Measurements from ENCODE around the gene LRP1. TPM values are rescaled to one million over a fixed set of nuclear protein-coding genes. Genes with fewer than 3 reads are reported as not detected.

Gene LRP1
- total and polyA plus RNA-seq, 8 donors = 12.2 to 89.4 (median 24.1) TPM

DNA sequence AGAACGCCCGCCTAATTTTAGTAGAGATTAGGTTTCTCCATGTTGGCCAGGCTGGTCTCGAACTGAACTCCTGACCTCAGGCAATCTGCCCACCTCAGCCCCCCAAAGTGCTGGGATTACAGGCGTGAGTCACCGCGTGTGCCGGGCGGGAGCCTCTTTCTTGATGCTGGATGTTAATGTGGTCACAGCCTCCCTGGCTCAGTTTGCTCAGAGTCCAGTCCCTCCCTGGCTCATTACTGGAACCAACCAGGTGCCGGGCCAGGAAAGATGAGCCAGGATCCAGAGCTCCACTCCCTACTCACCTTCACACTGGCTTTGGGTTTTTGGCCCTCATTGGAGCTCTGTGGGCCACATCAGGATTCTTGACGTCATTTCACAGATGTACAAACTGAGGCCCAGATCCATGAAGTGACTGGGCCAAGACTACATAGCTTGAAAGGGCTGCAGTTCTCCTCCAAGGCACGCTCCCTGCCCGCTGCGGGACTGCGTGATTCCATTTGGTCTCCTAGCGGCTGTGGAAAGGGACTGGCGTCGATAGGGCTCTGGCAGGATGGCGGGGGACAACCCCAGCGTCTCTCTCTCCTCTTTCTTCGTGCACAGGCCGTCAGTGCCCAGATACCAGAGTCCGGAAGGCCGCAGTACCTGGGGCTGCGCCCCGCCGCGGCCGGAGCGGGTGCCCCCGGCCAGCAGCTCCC lies 96.1 kb downstream of the LRP1 start:
- no peak for DNase-seq
- intact Hi-C loops (cut with DNase I) = no loop called here
- H3K9me3 ChIP-seq = no peaks in the 10 kb centered on the region
- 58 to 63% methylated on average over 30 of the region's 30 CpGs for WGBS, 2 donors
- H3K27me3 ChIP-seq = peaks cover 0 to 6% (median 0%) of the 10 kb centered on the region in 4 donors
- no peak for FAIRE-seq
- no peak overlapping the region for H3K27ac ChIP-seq
- H3K36me3 ChIP-seq = no peaks in the 10 kb centered on the region
- TF ChIP-seq, protein P1, sequence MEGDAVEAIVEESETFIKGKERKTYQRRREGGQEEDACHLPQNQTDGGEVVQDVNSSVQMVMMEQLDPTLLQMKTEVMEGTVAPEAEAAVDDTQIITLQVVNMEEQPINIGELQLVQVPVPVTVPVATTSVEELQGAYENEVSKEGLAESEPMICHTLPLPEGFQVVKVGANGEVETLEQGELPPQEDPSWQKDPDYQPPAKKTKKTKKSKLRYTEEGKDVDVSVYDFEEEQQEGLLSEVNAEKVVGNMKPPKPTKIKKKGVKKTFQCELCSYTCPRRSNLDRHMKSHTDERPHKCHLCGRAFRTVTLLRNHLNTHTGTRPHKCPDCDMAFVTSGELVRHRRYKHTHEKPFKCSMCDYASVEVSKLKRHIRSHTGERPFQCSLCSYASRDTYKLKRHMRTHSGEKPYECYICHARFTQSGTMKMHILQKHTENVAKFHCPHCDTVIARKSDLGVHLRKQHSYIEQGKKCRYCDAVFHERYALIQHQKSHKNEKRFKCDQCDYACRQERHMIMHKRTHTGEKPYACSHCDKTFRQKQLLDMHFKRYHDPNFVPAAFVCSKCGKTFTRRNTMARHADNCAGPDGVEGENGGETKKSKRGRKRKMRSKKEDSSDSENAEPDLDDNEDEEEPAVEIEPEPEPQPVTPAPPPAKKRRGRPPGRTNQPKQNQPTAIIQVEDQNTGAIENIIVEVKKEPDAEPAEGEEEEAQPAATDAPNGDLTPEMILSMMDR (IDR thresholded peaks at IDR 0.05) = no peak
- ATAC-seq = no peak
- H3K4me3 ChIP-seq = no peak overlapping the region
- H3K4me1 ChIP-seq = no peaks in the 10 kb centered on the region

DNA sequence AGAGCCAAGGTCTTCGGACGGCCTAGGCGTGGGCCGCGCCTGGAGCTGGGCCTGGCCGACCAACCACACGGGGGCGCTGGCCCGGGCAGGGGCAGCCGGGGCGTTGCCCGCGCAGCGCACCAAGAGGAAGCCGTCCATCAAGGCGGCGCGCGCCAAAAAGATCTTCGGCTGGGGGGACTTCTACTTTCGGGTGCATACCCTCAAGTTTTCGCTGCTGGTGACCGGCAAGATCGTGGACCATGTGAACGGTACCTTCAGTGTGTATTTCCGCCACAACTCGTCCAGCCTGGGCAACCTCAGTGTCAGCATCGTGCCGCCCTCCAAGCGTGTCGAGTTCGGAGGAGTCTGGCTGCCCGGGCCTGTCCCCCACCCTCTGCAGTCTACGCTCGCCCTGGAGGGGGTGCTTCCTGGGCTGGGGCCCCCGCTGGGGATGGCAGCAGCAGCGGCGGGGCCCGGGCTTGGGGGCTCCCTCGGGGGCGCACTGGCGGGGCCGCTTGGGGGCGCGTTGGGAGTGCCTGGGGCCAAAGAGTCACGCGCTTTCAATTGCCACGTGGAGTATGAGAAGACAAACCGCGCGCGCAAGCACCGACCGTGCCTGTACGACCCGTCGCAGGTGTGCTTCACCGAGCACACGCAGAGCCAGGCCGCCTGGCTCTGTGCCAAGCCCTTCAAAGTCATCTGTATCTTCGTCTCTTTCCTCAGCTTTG lies 96.8 kb downstream of the LRP1 start:
- Histone ChIP-seq H3K27me3 (peaks cover 0 to 6% (median 0%) of the 10 kb centered on the region in 4 donors), H3K27ac (no peak overlapping the region), H3K4me1 (no peaks in the 10 kb centered on the region), H3K4me3 (no peak overlapping the region), H3K36me3 (no peaks in the 10 kb centered on the region), H3K9me3 (no peaks in the 10 kb centered on the region)
- TF ChIP-seq, protein P1 (IDR thresholded peaks at IDR 0.05) = peak; percentile 46 to 58 (median 54)
- no peak for FAIRE-seq
- intact Hi-C loops (cut with DNase I) = no loop called here
- peak in 3 of 6 donors; percentile 55 to 85 (median 77) for DNase-seq
- ATAC-seq = peak; percentile 53 to 70 (median 63)
- 20 to 26% methylated on average over 47 to 61 of the region's 61 CpGs for WGBS, 2 donors

DNA sequence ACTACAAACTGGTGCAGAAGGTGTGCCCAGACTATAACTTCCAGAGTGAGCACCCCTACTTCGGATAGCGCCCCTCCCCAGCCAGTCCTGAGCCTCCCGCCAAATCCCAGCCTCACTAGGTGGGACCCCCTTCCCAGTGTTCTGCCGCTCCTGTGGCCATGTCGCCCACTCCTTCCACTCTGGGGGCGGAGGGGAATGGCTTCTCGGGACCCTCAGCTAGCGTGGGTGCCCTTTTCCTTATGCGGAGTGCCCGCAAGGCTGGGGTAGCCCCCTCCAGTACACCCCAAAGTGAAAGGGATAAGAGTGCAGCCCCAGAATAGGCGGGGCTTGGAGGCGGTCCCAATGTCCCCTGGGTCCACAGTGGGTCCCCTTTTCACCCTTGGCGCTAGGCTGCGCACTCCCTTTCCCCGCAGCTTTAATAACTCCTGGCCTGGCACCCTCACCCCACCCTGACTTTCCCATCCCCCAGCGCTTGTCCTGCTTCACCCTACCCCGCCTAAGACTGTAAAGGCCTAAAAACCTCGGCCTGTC lies 97.5 kb downstream of the LRP1 start:
- WGBS, 2 donors = 60 to 61% methylated on average over 18 of the region's 18 CpGs
- peak in 1 of 6 donors; percentile 60 for DNase-seq
- Histone ChIP-seq H3K36me3 (no peaks in the 10 kb centered on the region), H3K4me3 (no peak overlapping the region), H3K4me1 (peaks cover 0 to 6% (median 3%) of the 10 kb centered on the region in 3 donors), H3K27me3 (peaks cover 0 to 6% (median 0%) of the 10 kb centered on the region in 4 donors), H3K9me3 (no peaks in the 10 kb centered on the region), H3K27ac (no peak overlapping the region)
- FAIRE-seq = no peak
- TF ChIP-seq, protein P1 (IDR thresholded peaks at IDR 0.05) = no peak
- intact Hi-C loops (cut with DNase I) = no loop called here
- no peak for ATAC-seq

DNA sequence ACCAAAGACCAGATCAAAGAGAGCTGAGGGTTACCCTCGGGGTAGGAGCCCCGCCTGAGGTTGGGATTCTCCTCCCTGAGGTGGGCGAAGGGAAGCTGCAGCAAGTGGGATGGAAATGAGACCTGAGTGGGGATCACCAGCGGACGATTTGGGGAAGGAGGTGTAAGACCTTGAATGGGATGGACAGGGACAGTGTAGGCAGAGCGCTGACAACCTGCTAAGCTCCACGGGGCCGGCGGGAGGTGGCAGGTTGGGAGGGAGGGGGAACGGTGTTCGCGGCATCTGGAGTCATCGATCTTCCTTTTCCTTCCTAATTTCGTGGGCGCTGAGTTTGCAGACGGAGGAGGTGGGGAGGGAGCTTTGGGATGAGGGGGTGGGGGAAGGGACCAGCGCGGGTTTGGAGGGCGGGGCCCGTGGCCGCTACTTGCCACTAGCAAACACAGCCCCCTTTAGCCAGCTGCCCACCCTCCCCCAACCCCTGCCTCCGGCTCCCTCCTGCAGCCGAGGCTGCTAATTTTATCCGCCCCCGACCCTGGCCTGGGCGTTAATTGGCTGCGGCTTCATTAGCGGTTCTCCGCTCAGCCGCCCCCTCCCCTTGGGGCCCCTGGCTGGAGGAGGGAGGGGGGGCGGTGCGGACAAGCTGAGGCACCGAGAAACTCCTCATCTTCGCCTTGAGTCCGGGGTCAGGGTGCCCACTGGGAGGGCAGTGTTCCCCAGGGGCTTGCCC lies 98.5 kb downstream of the LRP1 start:
- Histone ChIP-seq H3K27me3 (no peaks in the 10 kb centered on the region), H3K27ac (no peak overlapping the region), H3K9me3 (no peaks in the 10 kb centered on the region), H3K4me3 (peak overlapping the region in 1 of 4 donors; percentile 7), H3K4me1 (peaks cover 0 to 13% (median 8%) of the 10 kb centered on the region in 3 donors), H3K36me3 (peaks cover 0 to 2% (median 0%) of the 10 kb centered on the region in 3 donors)
- WGBS, 2 donors = 29 to 32% methylated on average over 30 to 35 of the region's 35 CpGs
- DNase-seq (no peak), FAIRE-seq (no peak), ATAC-seq (no peak)
- intact Hi-C loops (cut with DNase I) = no loop called here
- TF ChIP-seq, protein P1 (IDR thresholded peaks at IDR 0.05) = no peak

Measured in pancreas (tissue), 10 donors.